BJ (cell line): ENCODE results near the gene CDC42EP4. TPM values are rescaled to one million over a fixed set of nuclear protein-coding genes. Genes with fewer than 3 reads are reported as not detected.

Experiments
- CTCF ChIA-PET: fragments of 350-600 bp; formaldehyde crosslinking; extraction: SDS; loops from one replicate; lab custom pipeline; 2021; ENCODE audit warnings: antibody characterized with exemption, inconsistent platforms; lab: Yijun Ruan, JAX
- POLR2A ChIA-PET: fragments of 300-600 bp; sonication (Branson Sonifier 250); formaldehyde crosslinking; extraction: SDS; loops from one replicate; lab custom pipeline; 2021; ENCODE audit warnings: antibody characterized with exemption; lab: Charles Lee
- DNase-seq: peaks from one replicate; pipeline ENCODE4 v3.0.0-alpha.2; 2011; ENCODE audit warnings: low read depth
- H3K27me3 ChIP-seq: 2 replicates; pipeline ENCODE4 v1.6.0; 2011; ENCODE audit warnings: low read length; ENCODE audit not compliant: control insufficient read depth, insufficient read depth
- H3K36me3 ChIP-seq: 2 replicates; pipeline ENCODE4 v1.5.1; 2011; ENCODE audit warnings: low read length; ENCODE audit not compliant: control insufficient read depth, insufficient read depth
- H3K4me3 ChIP-seq: 2 replicates; pipeline ENCODE4 v1.5.1; 2011; ENCODE audit warnings: low read depth, mild to moderate bottlenecking, control low read depth, low read length
- CTCF ChIP-seq: IDR thresholded peaks from 2 replicates; pipeline ENCODE4 v1.5.1; 2011; ENCODE audit warnings: low read depth, mild to moderate bottlenecking, control low read depth, inconsistent platforms, low read length, moderate library complexity; ENCODE audit not compliant: insufficient read depth
- polyA plus RNA-seq: library from polyadenylated mRNA; depleted of rRNA; stranded (reverse); fragments of >200 nt; gene quantifications from 2 replicates; pipeline ENCODE4 v1.2.3, GENCODE V29; 2011

CDC42EP4 gene
- polyA plus RNA-seq, 1 experiment, result 28.0 TPM

- no peaks in the 10 kb centered on the region for H3K36me3 ChIP-seq
- DNase-seq, result no peak
- POLR2A ChIA-PET, result no interaction called here
- CTCF ChIA-PET, result interaction anchor here (1.2 to 18.8 kb wide), 3 partner anchors 49 to 109 kb away, joined by 3 to 427 read pairs (median 6); no protein-coding TSS in a partner anchor
- no peak for TF ChIP-seq CTCF
- H3K27me3 ChIP-seq, result no peaks in the 10 kb centered on the region
- no peak within 1 kb of the TSS for H3K4me3 ChIP-seq
Measured at GRCh38 chr17:73261617-73261951, 50.2 kb downstream of the CDC42EP4 start, which contains the start of gene CPSF4L. Gene CPSF4L (minus strand): TSS chr17:73261880. CDS start chr17:73261818, 62 bp downstream.

- Histone ChIP-seq H3K36me3 (no peaks in the 10 kb centered on the region), H3K4me3 (no peak overlapping the region), H3K27me3 (no peaks in the 10 kb centered on the region)
- ChIA-PET POLR2A (no interaction called here), CTCF (interaction anchor here (0.6 to 18.8 kb wide), 2 partner anchors 36 to 113 kb away, joined by 3 to 427 read pairs; no protein-coding TSS in a partner anchor)
- DNase-seq, result no peak
- no peak for TF ChIP-seq CTCF
Measured at GRCh38 chr17:73257516-73257915, 54.3 kb downstream of the CDC42EP4 start.

GRCh38 chr17:73256220-73256619 is 55.6 kb downstream of the CDC42EP4 start:
- Histone ChIP-seq H3K36me3 (no peaks in the 10 kb centered on the region), H3K27me3 (no peaks in the 10 kb centered on the region; the same call in 1 of the 2 replicates), H3K4me3 (no peak overlapping the region)
- DNase-seq, result no peak
- no peak for TF ChIP-seq CTCF
- POLR2A ChIA-PET, result no interaction called here
- CTCF ChIA-PET, result interaction anchor here (0.8 to 18.8 kb wide), 18 partner anchors 9 to 174 kb away, joined by 3 to 427 read pairs (median 6); partner anchors contain the start of gene CDC42EP4

- Histone ChIP-seq H3K4me3 (no peak overlapping the region), H3K27me3 (no peaks in the 10 kb centered on the region; the same call in 1 of the 2 replicates), H3K36me3 (no peaks in the 10 kb centered on the region)
- peak; percentile 98 for TF ChIP-seq CTCF
- ChIA-PET POLR2A (no interaction called here), CTCF (interaction anchor here (0.6 to 18.8 kb wide), 28 partner anchors 10 to 538 kb away, joined by 3 to 427 read pairs (median 4); partner anchors contain the start of gene CDC42EP4)
- no peak for DNase-seq
Measured at GRCh38 chr17:73255671-73256181, 56.1 kb downstream of the CDC42EP4 start.

- POLR2A ChIA-PET, result no interaction called here
- Histone ChIP-seq H3K36me3 (peaks cover 4% of the 10 kb centered on the region), H3K27me3 (no peaks in the 10 kb centered on the region; the same call in 1 of the 2 replicates), H3K4me3 (no peak overlapping the region)
- CTCF ChIA-PET, result interaction anchor here (0.9 to 18.8 kb wide), 3 partner anchors 9 to 526 kb away, joined by 3 to 427 read pairs (median 12); no protein-coding TSS in a partner anchor
- DNase-seq, result no peak
- TF ChIP-seq CTCF, result no peak
Measured at GRCh38 chr17:73251871-73252270, 59.9 kb downstream of the CDC42EP4 start.
